ENCODE results near the gene IDNK. TPM values are rescaled to one million over a fixed set of nuclear protein-coding genes. Genes with fewer than 3 reads are reported as not detected.

The IDNK gene
- total and polyA plus RNA-seq, 2 of the 8 experiments (the other 6 are each of a cell fraction or from before 2014, with no cell fraction given) = 0.29 to 0.48 TPM

DNA sequence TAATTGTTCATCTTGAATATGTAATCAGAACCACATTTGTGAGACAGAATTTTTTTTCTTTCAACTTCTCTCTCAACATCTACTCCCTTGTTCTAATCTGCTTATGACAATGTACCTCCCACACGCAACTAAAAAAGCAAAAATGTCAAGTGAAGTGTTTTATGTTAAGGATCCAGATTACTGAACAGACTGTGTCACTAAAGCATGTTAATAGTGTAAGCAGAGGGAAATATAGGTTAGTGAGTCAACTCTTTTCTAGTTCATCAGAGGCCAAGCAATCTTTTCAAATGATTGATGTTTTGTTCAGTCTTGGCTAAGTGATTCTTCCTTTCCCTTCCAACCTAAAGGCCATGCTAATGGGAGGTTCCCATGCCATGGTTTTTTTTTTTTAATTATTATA is 34.7 kb upstream of the IDNK start:
- Histone ChIP-seq H2BK12ac (ENCODE audit: low read depth, low read length) (no peak overlapping the region), H3K9me3 (ENCODE audit: insufficient read depth in 2 of 2, low read depth in 1 of 2, low read length in 1 of 2) (no peaks in the 10 kb centered on the region; a peak in 1 of 4 replicates), H2AK5ac (ENCODE audit: low read depth, low read length) (no peak overlapping the region), H3K14ac (ENCODE audit: insufficient read length) (no peak overlapping the region), H3K9ac (replicated peaks in 1 of 4; ENCODE audit: extremely low read depth in 1 of 4, low read depth in 3 of 4, low read length in 3 of 4) (no peak overlapping the region), H3K4me2 (ENCODE audit: insufficient read depth in 1 of 2, low read depth in 2 of 2, low read length in 2 of 2) (no peak overlapping the region), H2BK5ac (ENCODE audit: low read depth, low read length) (no peak overlapping the region), H3K36me3 (ENCODE audit: control insufficient read depth in 2 of 4, insufficient read depth in 4 of 4, low read length in 3 of 4) (no peaks in the 10 kb centered on the region), H3K79me2 (ENCODE audit: control insufficient read depth in 1 of 2, insufficient read depth in 2 of 2, low read length in 2 of 2) (no peaks in the 10 kb centered on the region), H4K91ac (replicated peaks; ENCODE audit: insufficient read length, low read length) (no peak overlapping the region), H3K56ac (replicated peaks; ENCODE audit: insufficient read length, low read depth, low read length) (no peak overlapping the region), H4K8ac (ENCODE audit: extremely low read depth, insufficient read depth, low read length) (no peak overlapping the region), H4K20me1 (replicated peaks in 1 of 2; ENCODE audit: control insufficient read depth in 1 of 2, insufficient read depth in 2 of 2, low read length in 2 of 2) (no peaks in the 10 kb centered on the region), H3K23me2 (ENCODE audit: low read depth, low read length) (no peaks in the 10 kb centered on the region; the same call in 1 of the 2 replicates), H2BK120ac (replicated peaks; ENCODE audit: low read depth, low read length) (no peak overlapping the region), H3K4me3 (ENCODE audit: extremely low read depth in 1 of 4, insufficient read depth in 2 of 4, low read depth in 3 of 4, low read length in 4 of 4) (no peak overlapping the region), H2BK15ac (ENCODE audit: low read length) (no peak overlapping the region), H2AFZ (ENCODE audit: low read length) (no peak overlapping the region), H2BK20ac (ENCODE audit: low read length) (no peak overlapping the region), H3K27me3 (replicated peaks in 1 of 4; ENCODE audit: control insufficient read depth in 3 of 4, extremely low read depth in 1 of 4, insufficient read depth in 3 of 4, low read length in 3 of 4) (no peaks in the 10 kb centered on the region), H3K79me1 (ENCODE audit: low read depth, low read length) (no peaks in the 10 kb centered on the region), H3K23ac (ENCODE audit: insufficient read length) (no peak overlapping the region), H3K27ac (ENCODE audit: low read depth, low read length) (no peak overlapping the region), H4K5ac (ENCODE audit: insufficient read length, low read depth, low read length) (no peak overlapping the region), H3K18ac (ENCODE audit: extremely low read depth, low read length) (no peak overlapping the region), H3K4ac (replicated peaks; ENCODE audit: insufficient read length, low read depth, low read length) (no peak overlapping the region), H3K4me1 (replicated peaks in 1 of 4; ENCODE audit: control insufficient read depth in 3 of 4, insufficient read depth in 4 of 4, low read length in 3 of 4) (no peaks in the 10 kb centered on the region; a peak in 2 of 7 replicates)
- whole genome bisulfite sequencing, 2 experiments (ENCODE audit: extremely low coverage in 1 of 2, insufficient coverage in 1 of 2, insufficient read length in 1 of 2, insufficient replicate concordance in 2 of 2, low coverage in 1 of 2, low lambda C conversion rate in 2 of 2, missing lambda C conversion rate in 1 of 2) = 80% methylated on average over 1 of the region's 1 CpG; no CpG with 5 or more reads in 1 of the 2 experiments
- FAIRE-seq (no peak), DNase-seq (ENCODE audit: low read depth in 1 of 2, low spot score in 2 of 2) (no peak)
- ChIA-PET CTCF (ENCODE audit: partially characterized antibody) (interaction anchor here (0.8 to 1.4 kb wide), 2 partner anchors 44 to 49 kb away, joined by 3 to 4 read pairs; no protein-coding TSS in a partner anchor), POLR2A (ENCODE audit: partially characterized antibody) (no interaction called here)
- TF ChIP-seq, protein P1, sequence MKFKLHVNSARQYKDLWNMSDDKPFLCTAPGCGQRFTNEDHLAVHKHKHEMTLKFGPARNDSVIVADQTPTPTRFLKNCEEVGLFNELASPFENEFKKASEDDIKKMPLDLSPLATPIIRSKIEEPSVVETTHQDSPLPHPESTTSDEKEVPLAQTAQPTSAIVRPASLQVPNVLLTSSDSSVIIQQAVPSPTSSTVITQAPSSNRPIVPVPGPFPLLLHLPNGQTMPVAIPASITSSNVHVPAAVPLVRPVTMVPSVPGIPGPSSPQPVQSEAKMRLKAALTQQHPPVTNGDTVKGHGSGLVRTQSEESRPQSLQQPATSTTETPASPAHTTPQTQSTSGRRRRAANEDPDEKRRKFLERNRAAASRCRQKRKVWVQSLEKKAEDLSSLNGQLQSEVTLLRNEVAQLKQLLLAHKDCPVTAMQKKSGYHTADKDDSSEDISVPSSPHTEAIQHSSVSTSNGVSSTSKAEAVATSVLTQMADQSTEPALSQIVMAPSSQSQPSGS (IDR thresholded peaks at IDR 0.05; ENCODE audit: low read length) = no peak
- TF ChIP-seq, protein P2, sequence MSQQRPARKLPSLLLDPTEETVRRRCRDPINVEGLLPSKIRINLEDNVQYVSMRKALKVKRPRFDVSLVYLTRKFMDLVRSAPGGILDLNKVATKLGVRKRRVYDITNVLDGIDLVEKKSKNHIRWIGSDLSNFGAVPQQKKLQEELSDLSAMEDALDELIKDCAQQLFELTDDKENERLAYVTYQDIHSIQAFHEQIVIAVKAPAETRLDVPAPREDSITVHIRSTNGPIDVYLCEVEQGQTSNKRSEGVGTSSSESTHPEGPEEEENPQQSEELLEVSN (IDR thresholded peaks at IDR 0.05) = no peak
- TF ChIP-seq NANOG (IDR thresholded peaks at IDR 0.05; ENCODE audit: insufficient read depth, low read depth, low read length, poor library complexity, severe bottlenecking) (no peak), BACH1 (IDR thresholded peaks at IDR 0.05; ENCODE audit: low read length) (no peak), SP4 (IDR thresholded peaks at IDR 0.05; ENCODE audit: low read length) (no peak), KDM5A (IDR thresholded peaks at IDR 0.05; ENCODE audit: low read length) (no peak), SIX5 (IDR thresholded peaks at IDR 0.05; ENCODE audit: low read depth, low read length) (no peak), ZNF274 (IDR thresholded peaks at IDR 0.05; ENCODE audit: borderline replicate concordance, extremely low read depth, low read length) (no peak), EGR1 (IDR thresholded peaks at IDR 0.05; ENCODE audit: borderline replicate concordance, low read depth, low read length) (no peak), TAF7 (optimal IDR thresholded peaks at IDR 0.05; ENCODE audit: borderline replicate concordance, low read depth, low read length) (no peak), SRF (IDR thresholded peaks at IDR 0.05; ENCODE audit: low read depth, low read length) (no peak), SUZ12 (IDR thresholded peaks at IDR 0.05; ENCODE audit: low read length) (no peak)

Data from H1 (cell line).